GM21360 (cell line): Measurements from ENCODE around the gene IAH1.
"Not testable (repeated sequence)": the region's sequence is repeated elsewhere in the genome, so short reads cannot be mapped to it uniquely, and the experiment has no call there.

ENCODE experiments used
- ATAC-seq: cut with Tn5 transposase; IDR thresholded peaks from one replicate; pipeline ENCODE4 v1.9.1; 2021; ENCODE audit warnings: mild to moderate bottlenecking, moderate library complexity; ENCODE audit not compliant: unreplicated experiment

IAH1 gene

GRCh38 chr2:9472511-9472910 lies 1.8 kb upstream of the IAH1 start:
- ATAC-seq, result no peak

- no peak for ATAC-seq
These were observed 905 bp upstream of the IAH1 start for GRCh38 chr2:9473308-9473984.

DNA sequence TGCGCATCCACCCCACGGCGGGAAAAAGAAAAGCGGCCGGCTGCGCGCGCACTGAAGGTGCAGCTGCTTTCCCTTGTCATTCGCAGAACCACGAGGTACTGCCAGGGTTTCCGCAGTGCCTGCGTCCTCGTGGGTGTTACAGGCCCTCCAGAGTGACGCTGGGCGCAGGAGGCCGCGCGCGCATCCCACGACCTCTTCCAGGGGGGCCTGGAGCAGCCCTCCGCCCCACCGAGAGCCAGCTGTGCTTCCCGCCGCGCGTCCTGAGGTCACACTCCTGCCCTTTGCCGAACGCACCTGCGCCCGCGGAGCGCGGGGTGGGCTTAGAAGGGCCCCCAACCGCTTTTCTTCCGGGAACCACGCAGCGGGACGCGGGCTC lies 378 bp upstream of the IAH1 start:
- ATAC-seq, result no peak

- ATAC-seq, result no peak
These were observed 3.6 kb downstream of the IAH1 start for GRCh38 chr2:9477914-9478313.

- ATAC-seq, result no peak
These were observed 4.2 kb downstream of the IAH1 start for GRCh38 chr2:9478526-9478925.

DNA sequence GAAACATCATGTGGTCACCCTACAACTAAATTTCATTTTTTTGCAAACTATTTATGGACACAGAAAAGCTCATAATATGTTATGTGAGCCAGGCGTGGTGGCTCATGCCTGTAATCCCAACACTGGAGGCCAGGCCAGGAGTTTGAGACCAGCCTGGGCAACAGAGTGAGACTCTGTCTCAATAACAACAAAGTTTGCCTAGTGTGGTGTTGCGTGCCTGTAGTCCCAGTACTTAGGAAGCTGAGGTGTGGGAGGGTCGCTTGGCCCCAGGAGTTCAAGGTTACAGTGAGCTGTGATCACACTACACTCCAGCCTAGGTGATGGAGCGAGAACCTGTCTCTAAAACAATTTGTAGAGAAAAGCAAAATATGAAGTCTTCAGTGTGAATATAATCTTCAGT lies 5.8 kb downstream of the IAH1 start:
- no peak for ATAC-seq

- ATAC-seq, result no peak
These were observed 8.8 kb downstream of the IAH1 start for GRCh38 chr2:9483107-9483506.

DNA sequence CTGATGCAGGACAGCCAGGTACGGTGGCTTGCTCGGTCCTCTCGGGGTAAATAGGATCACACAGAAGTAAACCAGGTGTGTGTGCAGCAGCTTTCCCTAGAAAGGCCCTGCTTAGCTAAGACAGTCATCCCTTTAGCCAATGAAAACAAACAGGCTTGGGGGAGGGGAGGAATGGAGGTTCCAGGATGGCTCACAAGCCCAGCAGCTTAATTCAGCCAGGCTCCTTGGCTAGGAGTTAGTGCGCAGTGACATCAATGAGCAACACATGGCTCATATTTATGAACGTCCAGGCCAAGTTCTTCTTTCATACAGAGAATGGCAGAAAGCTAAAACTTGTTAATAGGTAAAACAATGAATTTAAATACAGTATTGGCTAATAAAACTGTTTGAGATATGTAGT lies 10.2 kb downstream of the IAH1 start:
- no peak for ATAC-seq

DNA sequence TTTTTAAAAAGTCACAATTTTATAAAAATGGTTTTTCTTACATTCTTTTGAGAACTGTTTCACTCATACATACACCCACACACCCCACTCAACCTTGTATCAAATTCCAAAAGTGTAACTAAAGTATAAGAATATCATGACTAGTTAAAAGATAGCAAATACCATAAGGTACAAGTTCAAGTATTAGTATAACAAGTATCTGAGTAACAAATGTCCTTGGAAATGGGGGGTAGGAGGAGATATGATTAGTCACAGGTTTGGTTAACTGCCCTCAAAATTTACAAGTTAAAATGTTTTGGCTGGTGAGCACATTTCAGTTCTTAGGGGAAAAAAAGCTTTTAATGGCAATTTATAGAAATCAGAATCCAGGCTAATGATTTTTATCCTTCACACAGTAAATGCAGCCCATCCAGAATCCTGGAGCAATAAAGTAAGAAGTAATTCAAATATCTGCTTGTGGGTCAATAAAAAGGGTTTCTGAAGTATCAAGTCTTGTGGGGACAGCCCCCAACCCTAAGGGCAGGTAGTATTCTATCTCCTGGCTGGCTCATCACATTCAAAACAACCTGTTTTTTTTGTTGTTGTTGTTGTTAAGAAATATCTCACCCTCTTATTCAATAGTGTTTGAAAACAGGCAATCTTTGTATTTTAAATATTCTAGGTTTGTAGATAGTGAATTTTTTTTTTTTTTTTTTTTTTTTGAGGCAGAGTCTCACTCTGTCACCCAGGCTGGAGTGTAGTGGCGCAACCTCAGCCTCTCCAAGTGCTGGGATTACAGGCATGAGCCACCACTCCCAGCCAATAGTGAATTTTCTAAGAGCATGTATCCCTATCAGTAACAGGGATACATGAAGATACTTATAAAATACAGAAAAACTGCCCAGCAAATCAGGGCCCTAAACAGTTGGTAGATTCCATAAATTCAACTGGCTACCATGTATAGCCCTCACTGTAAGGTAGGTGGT lies 14.5 kb downstream of the IAH1 start:
- ATAC-seq, result no peak

DNA sequence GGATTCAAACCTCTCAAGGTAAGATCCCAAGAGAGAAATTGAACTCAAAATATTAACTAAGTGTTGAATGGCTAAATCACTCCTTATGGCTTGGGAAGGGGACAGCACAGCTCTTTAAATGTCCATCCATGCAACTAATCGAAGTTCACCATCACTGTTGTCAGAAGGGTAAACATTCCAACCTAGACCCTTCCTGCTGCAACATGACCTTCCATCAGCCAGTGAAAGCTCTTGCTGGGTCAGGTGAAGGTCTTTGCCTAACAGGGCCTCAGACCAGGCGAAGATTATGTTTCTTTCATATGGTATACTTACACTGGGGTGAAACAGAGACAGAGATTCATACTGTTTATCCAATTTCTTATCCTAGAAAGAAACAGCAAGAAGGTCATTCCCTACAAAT lies 16.4 kb downstream of the IAH1 start:
- ATAC-seq, result no peak

GRCh38 chr2:9492927-9493326 lies 18.6 kb downstream of the IAH1 start:
- ATAC-seq, result no peak

DNA sequence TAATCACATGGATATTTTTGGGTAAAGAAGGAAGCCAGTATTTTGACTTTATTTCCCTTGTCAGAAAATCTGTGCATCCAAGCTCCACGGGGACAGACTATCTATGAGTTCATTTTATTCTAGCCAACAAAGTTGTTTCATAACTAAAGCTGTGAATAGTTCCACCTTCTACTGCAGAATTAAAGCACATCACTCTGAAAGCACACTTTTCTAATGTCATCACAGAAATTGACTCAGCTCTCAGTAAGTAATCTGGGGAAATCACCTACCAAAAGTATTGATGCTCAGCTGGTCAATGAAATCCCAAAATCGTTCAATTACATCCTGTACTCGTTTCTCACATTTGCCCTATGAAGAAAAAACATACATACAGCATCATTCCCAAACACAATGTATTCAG lies 19.1 kb downstream of the IAH1 start:
- no peak for ATAC-seq

- no peak for ATAC-seq
These were observed 19.7 kb downstream of the IAH1 start for GRCh38 chr2:9494081-9494480.

GRCh38 chr2:9497017-9497416 lies 22.7 kb downstream of the IAH1 start:
- no peak for ATAC-seq

DNA sequence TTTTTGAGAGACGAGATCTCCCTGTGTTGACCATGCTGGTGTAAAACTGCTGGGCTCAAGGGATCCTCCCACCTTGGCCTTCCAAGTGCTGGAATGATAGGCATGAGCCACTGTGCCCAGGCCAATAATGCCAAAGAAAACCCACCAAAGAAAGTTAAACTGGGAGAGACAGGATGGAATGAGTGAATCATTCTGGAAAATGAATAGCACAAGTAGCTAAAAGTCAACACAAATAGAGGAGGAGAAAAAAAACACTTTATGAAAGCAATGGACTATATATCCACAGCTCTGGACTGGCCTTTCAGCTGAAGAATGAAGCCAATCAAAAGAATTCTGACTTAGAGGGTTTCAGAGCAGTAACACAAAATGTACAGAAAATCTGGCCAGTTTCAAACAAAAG lies 23.9 kb downstream of the IAH1 start:
- ATAC-seq, result no peak

- no peak for ATAC-seq
These were observed 34.6 kb downstream of the IAH1 start for GRCh38 chr2:9508931-9509330.

GRCh38 chr2:9513946-9514345 lies 39.6 kb downstream of the IAH1 start:
- not testable (repeated sequence) for ATAC-seq

- ATAC-seq, result no peak
These were observed 42.9 kb downstream of the IAH1 start for GRCh38 chr2:9517118-9517782.

GRCh38 chr2:9518163-9518562 lies 43.8 kb downstream of the IAH1 start:
- no peak for ATAC-seq

DNA sequence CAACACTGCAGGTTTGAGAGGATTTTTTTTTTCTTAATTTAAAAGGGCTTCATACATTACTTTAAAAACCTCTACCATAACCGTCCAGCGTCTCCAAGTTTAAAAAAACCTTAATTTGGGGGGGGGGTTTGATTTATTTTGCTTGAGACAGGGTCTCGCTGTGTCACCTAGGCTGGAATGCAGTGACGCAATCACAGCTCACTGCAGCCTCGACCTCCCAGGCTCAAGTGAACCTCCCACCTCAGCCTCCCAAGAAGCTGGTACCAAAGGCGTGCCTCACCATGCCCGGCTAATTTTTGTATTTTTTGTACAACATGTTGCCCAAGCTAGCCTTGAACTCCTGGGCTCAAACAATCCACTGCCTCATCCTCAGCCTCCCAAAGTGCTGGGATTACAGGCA lies 44.4 kb downstream of the IAH1 start:
- ATAC-seq, result no peak

DNA sequence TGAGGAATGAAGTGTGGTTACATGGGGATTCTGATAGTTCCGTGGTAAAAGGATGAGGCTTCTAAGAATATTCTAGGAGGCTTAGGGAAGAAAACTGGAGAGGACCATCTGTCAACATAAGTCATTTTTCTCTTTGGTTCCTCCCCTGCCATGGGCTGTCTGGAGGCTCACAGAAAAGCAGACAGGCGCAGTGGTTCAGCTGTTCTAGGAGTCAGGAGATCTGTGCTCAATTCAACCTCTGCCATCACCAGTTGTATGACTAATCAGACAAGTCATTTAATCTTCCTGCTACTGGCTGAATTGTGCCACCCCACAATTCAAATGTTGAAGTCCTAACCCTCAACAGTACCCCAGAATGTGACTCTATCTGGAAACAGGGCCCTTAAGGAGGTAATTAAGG lies 44.9 kb downstream of the IAH1 start:
- ATAC-seq, result no peak

DNA sequence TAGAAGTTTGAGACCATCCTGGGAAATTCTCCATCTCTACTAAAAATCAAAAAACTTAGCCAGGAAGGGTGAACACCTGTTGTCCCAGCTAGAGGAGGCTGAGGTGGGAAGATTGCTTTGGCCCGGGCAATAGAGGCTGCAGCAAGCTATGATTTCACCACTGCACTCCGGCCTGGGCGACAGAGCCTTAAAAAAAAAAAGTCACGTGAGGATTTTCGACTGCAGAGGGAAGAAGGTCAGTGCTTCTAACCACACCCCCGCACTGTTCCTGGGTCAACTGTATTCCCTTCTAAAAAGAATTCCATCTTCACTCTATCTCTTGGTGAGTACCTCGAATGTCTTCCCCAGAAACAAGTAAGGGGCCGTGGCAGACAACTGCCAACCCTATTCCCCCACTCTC lies 49.9 kb downstream of the IAH1 start:
- no peak for ATAC-seq
